Brain microvascular endothelial cell (primary cell): ENCODE results near the gene AMOTL2.

Experiments
- DNase-seq: peaks from one replicate; pipeline ENCODE4 v3.0.0-alpha.2; 2020
- H3K27ac ChIP-seq: fragments of 250-450 bp; sonication (Bioruptor Pico); 2 replicates; pipeline ENCODE4 v1.5.1; 2020; ENCODE audit warnings: mild to moderate bottlenecking, moderate library complexity
- H3K27me3 ChIP-seq: fragments of 250-450 bp; sonication (Bioruptor Pico); replicated peaks from 2 replicates; pipeline ENCODE4 v1.5.1; 2020; ENCODE audit warnings: mild to moderate bottlenecking
- H3K36me3 ChIP-seq: fragments of 250-450 bp; sonication (Bioruptor Pico); replicated peaks from 2 replicates; pipeline ENCODE4 v1.5.1; 2020; ENCODE audit warnings: mild to moderate bottlenecking
- H3K4me3 ChIP-seq: 2 replicates; pipeline ENCODE4 v1.5.1; 2011; ENCODE audit warnings: low read depth, mild to moderate bottlenecking, control low read depth, low read length, moderate library complexity
- in situ Hi-C: cut with HindIII; loops from 2 replicates; pipeline ENCODE4 v1.10.0; 2017; ENCODE audit warnings: low sequenced_read_pairs, low pct_ligation_motif_present
- TF ChIP-seq, protein P1 (sequence below): IDR thresholded peaks from 2 replicates; pipeline ENCODE4 v1.5.1; 2011; ENCODE audit warnings: low read depth, mild to moderate bottlenecking, moderate library complexity, low read length, control low read depth, inconsistent platforms; ENCODE audit errors: missing control alignments

The AMOTL2 gene

DNA sequence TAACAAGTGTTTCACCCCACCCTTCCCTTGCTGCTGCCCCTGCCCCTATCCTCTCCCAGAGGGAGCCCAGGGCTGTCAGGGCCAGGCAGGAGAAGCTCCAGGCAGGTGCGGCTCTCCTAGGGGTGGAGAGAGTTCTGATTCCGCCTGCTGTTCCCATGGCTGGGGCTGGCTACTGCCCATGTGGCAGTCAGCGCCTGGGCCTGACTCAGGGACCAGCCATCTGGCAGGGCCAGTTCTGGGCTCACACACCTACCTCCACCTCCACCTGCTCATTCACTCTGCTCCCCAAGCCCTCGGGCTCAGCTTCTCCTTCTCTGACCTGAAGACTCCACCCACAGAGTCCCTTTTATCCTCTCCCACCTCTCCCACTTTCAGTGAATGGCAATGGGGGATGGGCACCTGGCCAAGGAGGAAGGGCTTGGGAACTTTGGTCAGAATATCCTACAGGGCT, 23.4 kb downstream of the AMOTL2 start:
- DNase-seq: no peak
- H3K4me3 ChIP-seq: no peak overlapping the region
- in situ Hi-C loops: no loop called here
- H3K36me3 ChIP-seq: peaks cover 17% of the 10 kb centered on the region
- no peak overlapping the region for H3K27ac ChIP-seq
- H3K27me3 ChIP-seq: no peaks in the 10 kb centered on the region
- TF ChIP-seq, protein P1, sequence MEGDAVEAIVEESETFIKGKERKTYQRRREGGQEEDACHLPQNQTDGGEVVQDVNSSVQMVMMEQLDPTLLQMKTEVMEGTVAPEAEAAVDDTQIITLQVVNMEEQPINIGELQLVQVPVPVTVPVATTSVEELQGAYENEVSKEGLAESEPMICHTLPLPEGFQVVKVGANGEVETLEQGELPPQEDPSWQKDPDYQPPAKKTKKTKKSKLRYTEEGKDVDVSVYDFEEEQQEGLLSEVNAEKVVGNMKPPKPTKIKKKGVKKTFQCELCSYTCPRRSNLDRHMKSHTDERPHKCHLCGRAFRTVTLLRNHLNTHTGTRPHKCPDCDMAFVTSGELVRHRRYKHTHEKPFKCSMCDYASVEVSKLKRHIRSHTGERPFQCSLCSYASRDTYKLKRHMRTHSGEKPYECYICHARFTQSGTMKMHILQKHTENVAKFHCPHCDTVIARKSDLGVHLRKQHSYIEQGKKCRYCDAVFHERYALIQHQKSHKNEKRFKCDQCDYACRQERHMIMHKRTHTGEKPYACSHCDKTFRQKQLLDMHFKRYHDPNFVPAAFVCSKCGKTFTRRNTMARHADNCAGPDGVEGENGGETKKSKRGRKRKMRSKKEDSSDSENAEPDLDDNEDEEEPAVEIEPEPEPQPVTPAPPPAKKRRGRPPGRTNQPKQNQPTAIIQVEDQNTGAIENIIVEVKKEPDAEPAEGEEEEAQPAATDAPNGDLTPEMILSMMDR: no peak

DNA sequence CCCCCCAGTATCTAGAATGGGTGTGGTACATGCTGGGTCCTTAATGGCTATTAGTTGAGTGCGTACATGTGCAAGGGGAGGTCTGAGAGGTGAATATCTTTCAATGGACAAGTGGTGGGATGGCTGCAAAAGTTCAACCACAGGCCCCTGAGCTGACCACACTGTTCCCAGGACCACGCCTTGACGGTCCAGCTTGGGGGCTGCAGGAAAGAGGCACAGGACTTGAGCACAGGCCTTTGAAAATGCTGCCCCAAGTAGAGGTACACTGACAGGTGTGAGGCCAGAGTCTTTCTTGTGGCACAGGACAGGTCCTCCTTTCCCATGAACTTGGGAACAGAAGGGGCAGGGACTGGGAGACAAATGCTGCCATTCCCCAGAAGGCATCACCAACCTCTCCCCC, 24.0 kb downstream of the AMOTL2 start:
- no peaks in the 10 kb centered on the region for H3K27me3 ChIP-seq
- TF ChIP-seq, protein P1: no peak
- in situ Hi-C loops: no loop called here
- no peak overlapping the region for H3K4me3 ChIP-seq
- no peak overlapping the region for H3K27ac ChIP-seq
- DNase-seq: no peak
- peaks cover 11% of the 10 kb centered on the region for H3K36me3 ChIP-seq

DNA sequence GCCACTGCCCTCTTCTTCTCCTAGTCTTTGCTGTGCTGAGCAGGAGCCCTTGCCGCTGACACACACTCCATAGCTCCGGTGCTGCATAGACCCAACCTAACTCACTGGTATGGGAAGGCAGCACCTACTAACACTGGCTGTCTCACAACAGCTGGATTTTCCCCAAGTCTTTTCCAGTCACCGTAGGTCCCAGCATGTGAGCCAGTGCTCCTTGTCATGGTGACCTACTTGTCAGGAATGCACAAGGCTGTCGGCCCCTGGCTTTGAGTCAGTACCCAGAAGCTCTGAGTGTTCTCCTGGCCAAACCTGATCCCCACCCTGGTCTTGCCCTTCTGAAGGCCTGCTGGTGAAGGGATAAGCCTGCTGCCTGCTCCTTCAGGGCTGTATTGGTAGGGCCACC, 25.7 kb downstream of the AMOTL2 start:
- Histone ChIP-seq H3K27me3 (no peaks in the 10 kb centered on the region), H3K27ac (no peak overlapping the region), H3K36me3 (no peaks in the 10 kb centered on the region), H3K4me3 (no peak overlapping the region)
- in situ Hi-C loops: no loop called here
- no peak for DNase-seq
- TF ChIP-seq, protein P1: no peak

DNA sequence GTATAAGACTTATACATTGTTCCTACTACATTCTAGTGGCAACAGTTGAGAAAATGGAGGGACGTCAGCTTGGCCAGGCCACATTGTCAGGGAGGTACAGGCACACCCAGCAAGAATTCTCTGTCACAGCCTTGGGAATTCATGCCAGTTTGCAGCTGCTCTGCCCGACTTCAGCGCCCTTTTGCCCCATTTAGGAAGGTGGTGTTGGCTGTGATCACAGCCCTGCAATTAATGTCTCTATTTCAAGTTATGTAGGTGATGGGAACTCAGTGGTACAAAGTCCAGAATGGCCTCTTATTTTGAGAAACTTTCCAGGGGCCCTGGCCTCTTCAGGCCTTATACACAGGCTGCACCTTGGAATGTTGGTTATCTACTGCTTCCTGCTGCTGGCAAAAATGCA, 26.7 kb downstream of the AMOTL2 start:
- in situ Hi-C loops: no loop called here
- TF ChIP-seq, protein P1: no peak
- Histone ChIP-seq H3K36me3 (no peaks in the 10 kb centered on the region), H3K27ac (no peak overlapping the region), H3K4me3 (no peak overlapping the region), H3K27me3 (no peaks in the 10 kb centered on the region)
- DNase-seq: no peak

DNA sequence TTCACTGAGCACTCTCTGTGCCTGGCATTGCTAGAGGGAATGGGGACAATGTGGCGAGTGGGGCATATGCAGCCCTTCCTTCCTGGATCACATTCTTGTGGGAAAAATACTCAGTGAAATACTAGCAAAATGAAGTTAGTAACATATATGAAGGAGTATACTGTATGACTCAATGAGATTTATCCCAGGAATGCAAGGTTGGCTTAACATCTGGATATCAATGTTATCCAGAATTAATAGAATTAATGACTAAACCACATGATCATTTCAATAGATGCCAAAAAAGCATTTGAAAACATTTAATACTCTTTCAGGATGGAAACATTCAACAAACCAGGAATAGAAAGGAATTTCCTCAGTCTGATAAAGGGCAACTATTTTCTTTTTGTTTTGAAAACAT, 27.5 kb downstream of the AMOTL2 start:
- no peak for DNase-seq
- TF ChIP-seq, protein P1: no peak
- Histone ChIP-seq H3K4me3 (no peak overlapping the region), H3K27me3 (no peaks in the 10 kb centered on the region), H3K27ac (no peak overlapping the region), H3K36me3 (no peaks in the 10 kb centered on the region)
- in situ Hi-C loops: no loop called here

DNA sequence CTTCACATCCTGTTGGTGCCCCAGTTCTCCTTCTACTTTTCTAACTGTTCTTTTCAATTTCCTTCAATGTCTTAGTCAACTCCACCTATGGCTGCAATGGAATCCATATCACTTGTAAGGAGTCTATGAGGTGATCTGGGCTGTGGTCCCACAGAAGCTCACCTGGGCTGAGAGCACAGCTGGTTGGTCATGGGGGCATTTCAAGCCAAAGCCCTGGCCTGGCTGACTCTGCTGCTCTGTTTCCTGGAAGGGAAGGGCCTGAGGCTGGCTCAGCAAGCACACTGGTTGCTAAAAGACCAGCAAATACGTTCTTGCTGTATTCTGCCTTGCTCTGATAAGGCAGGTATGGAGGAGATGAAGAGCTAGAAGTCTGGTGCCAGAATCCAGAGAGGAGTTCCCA, 29.0 kb downstream of the AMOTL2 start:
- Histone ChIP-seq H3K4me3 (no peak overlapping the region), H3K27me3 (no peaks in the 10 kb centered on the region), H3K27ac (no peak overlapping the region), H3K36me3 (no peaks in the 10 kb centered on the region)
- in situ Hi-C loops: no loop called here
- TF ChIP-seq, protein P1: no peak
- DNase-seq: no peak
